ENCODE measurements around the gene MYH10.
A peak's percentile ranks its signal among the peaks of the same experiment; 100 is the strongest.

Gene MYH10

GRCh38 chr17:8608001-8608400 is 22.5 kb downstream of the MYH10 start:
- no peak for TF ChIP-seq ZNF274 (IDR thresholded peaks at IDR 0.05; ENCODE audit: low read depth, low read length)

DNA sequence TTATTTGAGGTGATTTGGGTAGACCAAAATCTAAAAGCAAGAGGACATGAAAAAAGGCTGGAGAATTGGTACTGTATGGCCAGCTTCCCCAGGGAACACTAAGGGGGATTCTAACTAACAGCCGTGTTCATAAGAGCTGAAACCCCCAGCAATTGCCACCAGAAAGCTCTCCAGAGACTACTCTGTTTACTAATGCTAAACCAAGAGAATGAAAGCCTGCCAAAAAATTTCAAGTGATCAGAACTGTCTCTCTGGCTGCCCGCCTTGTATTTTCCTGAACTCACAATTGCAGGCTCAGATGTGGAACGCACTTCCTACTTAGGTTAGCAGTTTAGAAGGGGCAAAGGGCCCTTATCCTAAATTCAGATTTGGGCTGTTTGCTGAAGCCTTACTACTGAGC is 24.1 kb downstream of the MYH10 start:
- no peak overlapping the region for H3K4me3 ChIP-seq (ENCODE audit: low read length)
- TF ChIP-seq ZNF274 (IDR thresholded peaks at IDR 0.05; ENCODE audit: low read depth, low read length) = no peak

More at GRCh38 chr17:8608001-8608400, 22.5 kb downstream of the MYH10 start:
- H3K4me3 ChIP-seq (ENCODE audit: low read length) = no peak overlapping the region

GRCh38 chr17:8602679-8603078 is 27.8 kb downstream of the MYH10 start:
- no peak overlapping the region for H3K4me3 ChIP-seq (ENCODE audit: low read length)
- no peak for TF ChIP-seq ZNF274 (IDR thresholded peaks at IDR 0.05; ENCODE audit: low read depth, low read length)

- TF ChIP-seq ZNF274 (IDR thresholded peaks at IDR 0.05; ENCODE audit: low read depth, low read length) = no peak
- H3K4me3 ChIP-seq (ENCODE audit: low read length) = no peak overlapping the region
Observed at GRCh38 chr17:8599351-8600011, 31.0 kb downstream of the MYH10 start.

DNA sequence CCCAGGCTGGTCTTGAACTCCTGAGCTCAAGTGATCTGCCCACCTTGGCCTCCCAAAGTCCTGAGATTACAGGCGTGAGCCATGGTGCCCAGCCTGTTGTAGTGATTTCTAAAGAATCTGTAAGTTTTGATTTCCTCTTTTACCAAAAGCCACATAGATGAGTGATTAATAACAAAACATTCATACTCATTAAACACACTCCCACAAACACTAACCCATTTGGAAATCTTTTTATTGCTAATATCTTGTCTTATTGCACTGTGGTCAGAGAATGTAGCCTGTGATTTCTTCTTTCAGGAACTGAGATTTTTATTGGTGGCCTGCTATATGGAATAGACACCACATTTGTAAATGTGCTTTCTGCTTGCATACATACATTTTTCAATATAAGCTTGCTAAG is 31.6 kb downstream of the MYH10 start:
- TF ChIP-seq ZNF274 (IDR thresholded peaks at IDR 0.05; ENCODE audit: low read depth, low read length) = no peak
- no peak overlapping the region for H3K4me3 ChIP-seq (ENCODE audit: low read length)

- no peak for TF ChIP-seq ZNF274 (IDR thresholded peaks at IDR 0.05; ENCODE audit: low read depth, low read length)
- H3K4me3 ChIP-seq (ENCODE audit: low read length) = no peak overlapping the region
Observed at GRCh38 chr17:8593830-8594229, 36.7 kb downstream of the MYH10 start.

GRCh38 chr17:8593276-8593675 is 37.2 kb downstream of the MYH10 start:
- H3K4me3 ChIP-seq (ENCODE audit: low read length) = no peak overlapping the region
- TF ChIP-seq ZNF274 (IDR thresholded peaks at IDR 0.05; ENCODE audit: low read depth, low read length) = no peak

GRCh38 chr17:8588877-8589554 is 41.5 kb downstream of the MYH10 start:
- H3K4me3 ChIP-seq (ENCODE audit: low read length) = no peak overlapping the region
- no peak for TF ChIP-seq ZNF274 (IDR thresholded peaks at IDR 0.05; ENCODE audit: low read depth, low read length)

DNA sequence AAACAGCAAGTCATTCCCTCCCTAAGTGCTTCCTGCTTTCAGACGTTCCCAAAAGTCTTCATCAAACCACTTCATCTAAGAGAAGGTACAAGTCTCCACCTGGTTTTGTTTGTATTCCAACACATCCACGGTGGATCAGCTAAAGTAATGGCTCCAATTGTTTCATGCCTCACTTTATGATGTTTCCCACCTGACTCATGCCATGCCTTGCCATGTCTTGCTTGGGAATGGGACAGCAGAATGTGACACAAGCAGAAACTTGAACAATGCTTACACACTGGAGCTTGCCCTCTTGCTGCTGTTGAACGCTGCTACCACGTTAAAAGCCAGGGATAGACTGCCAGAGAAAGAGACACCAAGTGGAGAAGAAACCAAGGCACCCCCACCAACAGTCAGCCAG is 43.8 kb downstream of the MYH10 start:
- no peak for TF ChIP-seq ZNF274 (IDR thresholded peaks at IDR 0.05; ENCODE audit: low read depth, low read length)
- H3K4me3 ChIP-seq (ENCODE audit: low read length) = no peak overlapping the region

DNA sequence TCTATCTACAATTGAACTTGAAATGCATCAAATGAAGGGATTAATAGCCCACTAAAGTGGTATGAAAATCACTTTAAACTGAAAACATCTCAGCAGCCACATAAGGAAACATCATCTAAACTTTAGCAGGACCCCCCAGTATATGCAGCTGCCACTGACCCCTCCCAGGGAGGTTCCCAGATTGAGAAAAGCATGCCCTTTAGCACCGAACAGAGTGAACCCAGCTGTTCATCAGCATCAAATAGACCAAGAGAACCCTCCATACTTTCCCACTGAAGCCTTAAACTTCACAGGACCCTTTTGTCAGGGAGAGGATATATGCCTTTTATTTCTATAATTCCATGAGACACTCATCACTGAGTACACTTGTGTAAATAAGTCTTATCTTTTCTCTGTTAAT is 44.6 kb downstream of the MYH10 start:
- no peak overlapping the region for H3K4me3 ChIP-seq (ENCODE audit: low read length)
- no peak for TF ChIP-seq ZNF274 (IDR thresholded peaks at IDR 0.05; ENCODE audit: low read depth, low read length)

GRCh38 chr17:8583954-8584353 is 46.6 kb downstream of the MYH10 start:
- no peak overlapping the region for H3K4me3 ChIP-seq (ENCODE audit: low read length)
- TF ChIP-seq ZNF274 (IDR thresholded peaks at IDR 0.05; ENCODE audit: low read depth, low read length) = no peak

GRCh38 chr17:8580952-8581658 is 49.4 kb downstream of the MYH10 start:
- peak overlapping the region; percentile 42; the same call in 1 of the 2 replicates for H3K4me3 ChIP-seq (ENCODE audit: low read length)
- TF ChIP-seq ZNF274 (IDR thresholded peaks at IDR 0.05; ENCODE audit: low read depth, low read length) = no peak

DNA sequence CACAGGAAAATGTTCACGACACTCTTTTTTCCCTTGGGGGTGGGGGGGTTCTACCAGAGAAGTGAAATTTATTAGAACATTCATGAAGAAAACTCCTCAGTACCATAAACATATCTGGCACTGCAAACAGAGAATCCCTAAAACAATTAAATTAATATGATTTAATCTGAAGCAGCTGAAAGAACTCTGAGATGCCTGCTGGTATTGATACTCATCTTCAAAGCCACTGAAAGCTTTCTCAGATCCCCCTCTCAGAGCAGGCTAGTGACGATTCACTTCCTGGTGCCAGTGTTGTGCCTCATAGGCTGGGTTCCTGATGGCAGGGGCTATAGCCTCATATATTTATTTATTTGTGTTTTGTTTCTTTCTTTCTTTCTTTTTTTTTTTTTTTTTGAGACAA is 52.7 kb downstream of the MYH10 start:
- H3K4me3 ChIP-seq (ENCODE audit: low read length) = no peak overlapping the region
- no peak for TF ChIP-seq ZNF274 (IDR thresholded peaks at IDR 0.05; ENCODE audit: low read depth, low read length)

DNA sequence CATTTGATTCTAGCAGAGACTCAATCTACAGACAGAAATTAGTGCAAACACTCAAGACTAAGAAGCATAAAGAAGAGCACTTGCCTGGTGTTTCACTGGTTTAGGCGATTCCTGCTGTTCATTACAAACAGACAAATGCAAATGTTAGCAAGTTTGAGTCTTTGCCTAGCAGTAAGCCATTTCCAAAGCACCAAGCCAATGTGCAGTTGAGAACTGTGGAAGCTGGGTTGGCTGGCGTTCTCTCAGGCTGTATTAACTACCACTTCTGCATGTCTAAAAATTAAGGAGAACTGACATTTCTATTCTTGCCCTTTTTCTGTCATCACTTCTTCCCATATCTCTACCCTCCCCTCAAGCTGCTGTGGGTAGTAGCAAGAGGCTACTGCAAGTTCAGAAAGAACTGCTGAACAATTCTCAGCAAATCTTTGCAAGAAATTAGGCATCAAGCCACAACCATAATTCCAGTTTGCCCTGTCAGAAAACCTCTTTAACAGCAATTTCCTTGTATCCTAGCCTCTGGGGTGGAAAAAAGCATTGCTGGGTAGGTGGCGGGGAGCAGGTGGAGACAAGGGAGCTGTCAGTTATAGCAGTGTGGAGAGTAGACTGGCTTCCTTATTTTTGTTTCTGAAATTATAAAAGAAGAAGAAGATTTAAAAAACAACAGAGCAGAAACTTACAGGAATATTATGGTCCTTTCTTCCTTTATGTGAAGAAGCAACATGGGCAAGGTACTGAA is 53.8 kb downstream of the MYH10 start:
- H3K4me3 ChIP-seq (ENCODE audit: low read length) = no peak overlapping the region
- TF ChIP-seq ZNF274 (IDR thresholded peaks at IDR 0.05; ENCODE audit: low read depth, low read length) = no peak
